SK-N-SH (cell line): ENCODE measurements around the gene TRMT61B. TPM values are rescaled to one million over a fixed set of nuclear protein-coding genes. Genes with fewer than 3 reads are reported as not detected.

Experiments
- CTCF ChIA-PET: fragments of 300-600, 350-600 bp; formaldehyde crosslinking; extraction: SDS; loops from one replicate; lab custom pipeline; 2021; lab: Yijun Ruan, JAX
- POLR2A ChIA-PET: fragments of 350-600 bp; sonication (Branson Sonifier 250); formaldehyde crosslinking; extraction: SDS; loops from one replicate; lab custom pipeline; 2020; ENCODE audit warnings: antibody characterized with exemption, inconsistent platforms; lab: Yijun Ruan, JAX
- DNase-seq: peaks from one replicate; pipeline ENCODE4 v3.0.0; 2012
- H2AFZ ChIP-seq: fragments of 200-600 bp; sonication (generic); 2 replicates; pipeline ENCODE4 v1.8.1; 2016; ENCODE audit warnings: antibody characterized with exemption, mild to moderate bottlenecking, low read depth
- H3F3A ChIP-seq: fragments of 200-600 bp; sonication (generic); replicated peaks from 2 replicates; pipeline ENCODE3; 2016; ENCODE audit warnings: antibody characterized with exemption, mild to moderate bottlenecking; ENCODE audit not compliant: insufficient read depth
- H3K27ac ChIP-seq, 2 experiments: fragments of 200-500 bp in 1 of 2; fragments of 200-600 bp in 1 of 2; sonication (Bioruptor generic) in 1 of 2; sonication (generic), shearing (Covaris generic) in 1 of 2; 2 replicates each; pipeline versions ENCODE4 v1.5.1 to v1.6.1; 2014 to 2016; ENCODE audit warnings: low read depth in 2 of 2, inconsistent platforms in 1 of 2, low read length in 1 of 2, mild to moderate bottlenecking in 1 of 2, mixed read lengths in 1 of 2
- H3K27me3 ChIP-seq: fragments of 200-600 bp; sonication (generic), shearing (Covaris generic); 2 replicates; pipeline ENCODE4 v1.6.1; 2016; ENCODE audit warnings: mixed run types; ENCODE audit not compliant: insufficient read depth
- H3K36me3 ChIP-seq, 2 experiments: fragments of 200-500 bp in 1 of 2; fragments of 200-600 bp in 1 of 2; sonication (Bioruptor generic) in 1 of 2; sonication (generic) in 1 of 2; replicated peaks in 1 of 2; 2 replicates each; pipeline versions ENCODE3 to v1.5.1; 2014 to 2016; ENCODE audit warnings: low read length in 1 of 2, mild to moderate bottlenecking in 1 of 2; ENCODE audit not compliant: insufficient read depth in 2 of 2, control insufficient read depth in 1 of 2
- H3K4me1 ChIP-seq, 2 experiments: fragments of 200-500 bp in 1 of 2; fragments of 200-600 bp in 1 of 2; sonication (Bioruptor generic) in 1 of 2; sonication (generic), shearing (Covaris generic) in 1 of 2; 2 replicates each; pipeline versions ENCODE4 v1.5.1 to v1.6.1; 2014 to 2016; ENCODE audit warnings: low read depth in 1 of 2, low read length in 1 of 2, mixed run types in 1 of 2; ENCODE audit not compliant: insufficient read depth in 2 of 2, control insufficient read depth in 1 of 2
- H3K4me2 ChIP-seq: fragments of 200-600 bp; sonication (generic), shearing (Covaris generic); 2 replicates; pipeline ENCODE4 v1.6.1; 2017; ENCODE audit warnings: mixed run types
- H3K4me3 ChIP-seq, 2 experiments: fragments of 200-500 bp in 1 of 2; fragments of 200-600 bp in 1 of 2; sonication (Bioruptor generic) in 1 of 2; sonication (generic), shearing (Covaris generic) in 1 of 2; 2 replicates each; pipeline versions ENCODE4 v1.5.1 to v1.8.1; 2014 to 2016; ENCODE audit warnings: low read depth in 2 of 2, inconsistent platforms in 1 of 2, low read length in 1 of 2, mild to moderate bottlenecking in 1 of 2, mixed read lengths in 1 of 2, moderate library complexity in 1 of 2
- H3K79me2 ChIP-seq: fragments of 200-600 bp; sonication (generic); 2 replicates; pipeline ENCODE4 v1.8.1; 2017; ENCODE audit warnings: mild to moderate bottlenecking; ENCODE audit not compliant: insufficient read depth
- H3K9ac ChIP-seq: fragments of 200-600 bp; sonication (generic); 2 replicates; pipeline ENCODE4 v1.6.1; 2017; ENCODE audit warnings: mixed run types
- H3K9me2 ChIP-seq: fragments of 200-600 bp; sonication (generic); 2 replicates; pipeline ENCODE4 v1.6.1; 2017; ENCODE audit warnings: mixed run types
- H3K9me3 ChIP-seq: fragments of 200-600 bp; sonication (generic); 2 replicates; pipeline ENCODE4 v1.6.1; 2017; ENCODE audit warnings: mixed run types, mild to moderate bottlenecking, moderate library complexity
- H4K20me1 ChIP-seq: fragments of 200-600 bp; sonication (generic); 2 replicates; pipeline ENCODE4 v1.6.1; 2017; ENCODE audit warnings: mild to moderate bottlenecking, mixed run types; ENCODE audit not compliant: insufficient read depth
- CHD2 ChIP-seq: fragments of 150-350 bp; IDR thresholded peaks from 2 replicates; pipeline ENCODE4 v1.6.1; 2018; ENCODE audit warnings: low read length; ENCODE audit not compliant: partially characterized antibody
- ELF1 ChIP-seq: IDR thresholded peaks from 2 replicates; pipeline ENCODE4 v1.4.0; 2012
- EZH2phosphoT487 ChIP-seq: fragments of 200-600 bp; sonication (generic); IDR thresholded peaks from 2 replicates; pipeline ENCODE4 v1.6.1; 2017; ENCODE audit warnings: low read depth, mixed run types, mild to moderate bottlenecking, antibody characterized with exemption, moderate library complexity, borderline replicate concordance
- JUND ChIP-seq: IDR thresholded peaks from 2 replicates; pipeline ENCODE4 v1.4.0; 2012
- MEF2A ChIP-seq: IDR thresholded peaks from 2 replicates; pipeline ENCODE4 v1.4.0; 2012; ENCODE audit warnings: low read depth, borderline replicate concordance
- MXI1 ChIP-seq: IDR thresholded peaks from 2 replicates; pipeline ENCODE4 v1.6.1; 2012; ENCODE audit warnings: mild to moderate bottlenecking, low read depth, low read length, improper control_type of control experiment
- RAD21 ChIP-seq: IDR thresholded peaks from 2 replicates; pipeline ENCODE4 v1.6.1; 2012; ENCODE audit warnings: mild to moderate bottlenecking, low read length
- RCOR1 ChIP-seq: fragments of 150-350 bp; IDR thresholded peaks from 2 replicates; pipeline ENCODE4 v1.6.1; 2017; ENCODE audit warnings: antibody characterized with exemption, low read length
- RFX5 ChIP-seq: IDR thresholded peaks from 2 replicates; pipeline ENCODE4 v1.6.1; 2012; ENCODE audit warnings: mild to moderate bottlenecking, improper control_type of control experiment, low read length
- TAF1 ChIP-seq: IDR thresholded peaks from 2 replicates; pipeline ENCODE4 v1.6.1; 2012; ENCODE audit warnings: low read depth, mild to moderate bottlenecking, low read length, moderate library complexity, borderline replicate concordance
- TCF12 ChIP-seq: IDR thresholded peaks from 2 replicates; pipeline ENCODE4 v1.4.0; 2012
- TEAD4 ChIP-seq: IDR thresholded peaks from 2 replicates; pipeline ENCODE4 v1.4.0; 2012; ENCODE audit warnings: mild to moderate bottlenecking, borderline replicate concordance; ENCODE audit not compliant: insufficient read depth
- YY1 ChIP-seq: IDR thresholded peaks from 2 replicates; pipeline ENCODE4 v1.4.0; 2012; ENCODE audit warnings: low read depth, mild to moderate bottlenecking
- WGBS: methylation state at CpG from one replicate; pipeline ENCODE4 v1.1.6; 2017; ENCODE audit warnings: low lambda C conversion rate; 5-methylcytosine and 5-hydroxymethylcytosine counted together
- polyA plus RNA-seq, 3 experiments: library from polyadenylated mRNA; depleted of rRNA; stranded (reverse); fragments of >200 nt; gene quantifications; 2 replicates each; pipeline ENCODE4 v1.2.3, GENCODE V29; 2012
- TF ChIP-seq, protein P1 (sequence below): IDR thresholded peaks from 2 replicates; pipeline ENCODE4 v1.6.1; 2012; ENCODE audit warnings: mild to moderate bottlenecking, low read depth, low read length, moderate library complexity
- TF ChIP-seq, protein P2 (sequence below): fragments of 150-350 bp; IDR thresholded peaks from 2 replicates; pipeline ENCODE4 v1.6.1; 2017; ENCODE audit warnings: antibody characterized with exemption, low read length, low read depth, borderline replicate concordance
- TF ChIP-seq, protein P3 (sequence below): IDR thresholded peaks from 2 replicates; pipeline ENCODE4; 2012
- TF ChIP-seq, protein P4 (sequence below): fragments of 200-600 bp; sonication (generic); IDR thresholded peaks from 2 replicates; pipeline ENCODE4 v1.6.1; 2017; ENCODE audit warnings: antibody characterized with exemption, mild to moderate bottlenecking, moderate library complexity

TRMT61B gene
- polyA plus RNA-seq, 1 of the 3 experiments (the other 2 are of a cell fraction) = 11.4 TPM

DNA sequence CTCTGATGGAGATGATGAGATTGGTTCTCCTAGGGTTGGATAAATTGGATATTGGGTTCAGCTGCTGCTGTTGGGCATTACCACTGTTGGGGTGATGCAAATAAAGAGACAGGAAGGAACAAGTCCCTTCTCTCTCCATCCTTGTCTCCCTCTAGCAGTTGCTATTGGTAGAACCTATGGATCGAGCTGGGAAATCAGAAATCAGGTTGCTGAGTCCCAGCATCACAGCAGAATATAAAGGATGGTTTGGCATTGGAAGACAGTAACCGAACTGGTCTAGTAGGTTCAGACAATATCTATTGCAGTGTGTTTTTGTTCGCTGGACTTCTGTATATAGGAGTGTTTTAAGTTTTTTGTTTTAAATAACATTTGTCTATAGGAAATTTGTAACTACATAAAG, 32.5 kb upstream of the TRMT61B start:
- H3K79me2 ChIP-seq = peaks cover 100% of the 10 kb centered on the region
- H3K27ac ChIP-seq = no peak overlapping the region
- H3K4me1 ChIP-seq = peaks cover 9 to 11% of the 10 kb centered on the region in 2 experiments; a peak in 3 of 4 replicates
- no peaks in the 10 kb centered on the region for H3K27me3 ChIP-seq
- H3K36me3 ChIP-seq = peaks cover 35 to 46% of the 10 kb centered on the region in 2 experiments
- TF ChIP-seq RCOR1 (no peak), RFX5 (no peak), YY1 (no peak), ELF1 (no peak)
- TF ChIP-seq, protein P1, sequence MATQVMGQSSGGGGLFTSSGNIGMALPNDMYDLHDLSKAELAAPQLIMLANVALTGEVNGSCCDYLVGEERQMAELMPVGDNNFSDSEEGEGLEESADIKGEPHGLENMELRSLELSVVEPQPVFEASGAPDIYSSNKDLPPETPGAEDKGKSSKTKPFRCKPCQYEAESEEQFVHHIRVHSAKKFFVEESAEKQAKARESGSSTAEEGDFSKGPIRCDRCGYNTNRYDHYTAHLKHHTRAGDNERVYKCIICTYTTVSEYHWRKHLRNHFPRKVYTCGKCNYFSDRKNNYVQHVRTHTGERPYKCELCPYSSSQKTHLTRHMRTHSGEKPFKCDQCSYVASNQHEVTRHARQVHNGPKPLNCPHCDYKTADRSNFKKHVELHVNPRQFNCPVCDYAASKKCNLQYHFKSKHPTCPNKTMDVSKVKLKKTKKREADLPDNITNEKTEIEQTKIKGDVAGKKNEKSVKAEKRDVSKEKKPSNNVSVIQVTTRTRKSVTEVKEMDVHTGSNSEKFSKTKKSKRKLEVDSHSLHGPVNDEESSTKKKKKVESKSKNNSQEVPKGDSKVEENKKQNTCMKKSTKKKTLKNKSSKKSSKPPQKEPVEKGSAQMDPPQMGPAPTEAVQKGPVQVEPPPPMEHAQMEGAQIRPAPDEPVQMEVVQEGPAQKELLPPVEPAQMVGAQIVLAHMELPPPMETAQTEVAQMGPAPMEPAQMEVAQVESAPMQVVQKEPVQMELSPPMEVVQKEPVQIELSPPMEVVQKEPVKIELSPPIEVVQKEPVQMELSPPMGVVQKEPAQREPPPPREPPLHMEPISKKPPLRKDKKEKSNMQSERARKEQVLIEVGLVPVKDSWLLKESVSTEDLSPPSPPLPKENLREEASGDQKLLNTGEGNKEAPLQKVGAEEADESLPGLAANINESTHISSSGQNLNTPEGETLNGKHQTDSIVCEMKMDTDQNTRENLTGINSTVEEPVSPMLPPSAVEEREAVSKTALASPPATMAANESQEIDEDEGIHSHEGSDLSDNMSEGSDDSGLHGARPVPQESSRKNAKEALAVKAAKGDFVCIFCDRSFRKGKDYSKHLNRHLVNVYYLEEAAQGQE = no peak
- TF ChIP-seq, protein P2, sequence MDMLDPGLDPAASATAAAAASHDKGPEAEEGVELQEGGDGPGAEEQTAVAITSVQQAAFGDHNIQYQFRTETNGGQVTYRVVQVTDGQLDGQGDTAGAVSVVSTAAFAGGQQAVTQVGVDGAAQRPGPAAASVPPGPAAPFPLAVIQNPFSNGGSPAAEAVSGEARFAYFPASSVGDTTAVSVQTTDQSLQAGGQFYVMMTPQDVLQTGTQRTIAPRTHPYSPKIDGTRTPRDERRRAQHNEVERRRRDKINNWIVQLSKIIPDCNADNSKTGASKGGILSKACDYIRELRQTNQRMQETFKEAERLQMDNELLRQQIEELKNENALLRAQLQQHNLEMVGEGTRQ = no peak
- H3K9ac ChIP-seq = no peak overlapping the region
- no peak overlapping the region for H3K4me3 ChIP-seq
- H3K4me2 ChIP-seq = no peak overlapping the region
- H4K20me1 ChIP-seq = peaks cover 94% of the 10 kb centered on the region
- no peak for DNase-seq
- WGBS = 93% methylated on average over 3 of the region's 3 CpGs
- CTCF ChIA-PET = interaction anchor here (0.8 kb wide), 1 partner anchor 1204 kb away, joined by 3 read pairs; no protein-coding TSS in a partner anchor
- no peaks in the 10 kb centered on the region for H3K9me3 ChIP-seq
- H2AFZ ChIP-seq = no peak overlapping the region
- no peaks in the 10 kb centered on the region for H3K9me2 ChIP-seq
- peaks cover 5% of the 10 kb centered on the region for H3F3A ChIP-seq
- POLR2A ChIA-PET = no interaction called here

DNA sequence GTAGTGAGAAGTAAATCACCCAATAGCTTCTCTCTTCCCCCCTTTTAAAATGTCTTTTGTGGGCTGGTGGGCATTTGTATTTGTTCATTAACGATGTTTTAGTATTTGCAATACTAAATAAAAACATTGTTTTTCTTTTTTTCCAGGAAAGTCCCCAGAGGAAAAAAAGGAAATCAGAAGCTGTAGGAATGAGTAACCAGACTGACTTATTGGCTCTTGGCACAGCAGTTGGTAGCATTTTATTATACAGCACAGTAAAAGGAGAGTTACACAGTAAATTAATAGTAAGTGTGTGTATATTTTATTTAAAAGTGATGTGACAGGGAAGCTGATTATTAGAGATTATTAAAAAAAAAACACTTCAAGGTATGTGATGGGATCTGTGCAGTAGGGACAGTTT, 31.7 kb upstream of the TRMT61B start:
- Histone ChIP-seq H3K9ac (no peak overlapping the region), H3K9me2 (no peaks in the 10 kb centered on the region), H3K9me3 (no peaks in the 10 kb centered on the region), H3K4me2 (no peak overlapping the region), H3K36me3 (peaks cover 32 to 48% of the 10 kb centered on the region in 2 experiments), H3K27me3 (no peaks in the 10 kb centered on the region), H2AFZ (no peak overlapping the region), H3K27ac (no peak overlapping the region), H3K4me3 (no peak overlapping the region), H3K4me1 (peaks cover 14 to 19% of the 10 kb centered on the region in 2 experiments; a peak in 3 of 4 replicates), H3F3A (peaks cover 5% of the 10 kb centered on the region), H4K20me1 (peaks cover 98% of the 10 kb centered on the region), H3K79me2 (peaks cover 100% of the 10 kb centered on the region)
- 95% methylated on average over 1 of the region's 1 CpG for WGBS
- POLR2A ChIA-PET = no interaction called here
- CTCF ChIA-PET = interaction anchor here (0.7 to 1.2 kb wide), 2 partner anchors 8 to 373 kb away, joined by 3 read pairs; no protein-coding TSS in a partner anchor
- DNase-seq = no peak
- TF ChIP-seq TAF1 (no peak), MXI1 (no peak), RAD21 (no peak), CHD2 (no peak), TEAD4 (no peak), EZH2phosphoT487 (no peak), MEF2A (no peak), JUND (no peak), TCF12 (no peak)
- TF ChIP-seq, protein P1 = no peak
- TF ChIP-seq, protein P3, sequence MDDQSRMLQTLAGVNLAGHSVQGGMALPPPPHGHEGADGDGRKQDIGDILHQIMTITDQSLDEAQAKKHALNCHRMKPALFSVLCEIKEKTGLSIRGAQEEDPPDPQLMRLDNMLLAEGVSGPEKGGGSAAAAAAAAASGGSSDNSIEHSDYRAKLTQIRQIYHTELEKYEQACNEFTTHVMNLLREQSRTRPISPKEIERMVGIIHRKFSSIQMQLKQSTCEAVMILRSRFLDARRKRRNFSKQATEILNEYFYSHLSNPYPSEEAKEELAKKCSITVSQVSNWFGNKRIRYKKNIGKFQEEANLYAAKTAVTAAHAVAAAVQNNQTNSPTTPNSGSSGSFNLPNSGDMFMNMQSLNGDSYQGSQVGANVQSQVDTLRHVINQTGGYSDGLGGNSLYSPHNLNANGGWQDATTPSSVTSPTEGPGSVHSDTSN = no peak
- TF ChIP-seq, protein P4, sequence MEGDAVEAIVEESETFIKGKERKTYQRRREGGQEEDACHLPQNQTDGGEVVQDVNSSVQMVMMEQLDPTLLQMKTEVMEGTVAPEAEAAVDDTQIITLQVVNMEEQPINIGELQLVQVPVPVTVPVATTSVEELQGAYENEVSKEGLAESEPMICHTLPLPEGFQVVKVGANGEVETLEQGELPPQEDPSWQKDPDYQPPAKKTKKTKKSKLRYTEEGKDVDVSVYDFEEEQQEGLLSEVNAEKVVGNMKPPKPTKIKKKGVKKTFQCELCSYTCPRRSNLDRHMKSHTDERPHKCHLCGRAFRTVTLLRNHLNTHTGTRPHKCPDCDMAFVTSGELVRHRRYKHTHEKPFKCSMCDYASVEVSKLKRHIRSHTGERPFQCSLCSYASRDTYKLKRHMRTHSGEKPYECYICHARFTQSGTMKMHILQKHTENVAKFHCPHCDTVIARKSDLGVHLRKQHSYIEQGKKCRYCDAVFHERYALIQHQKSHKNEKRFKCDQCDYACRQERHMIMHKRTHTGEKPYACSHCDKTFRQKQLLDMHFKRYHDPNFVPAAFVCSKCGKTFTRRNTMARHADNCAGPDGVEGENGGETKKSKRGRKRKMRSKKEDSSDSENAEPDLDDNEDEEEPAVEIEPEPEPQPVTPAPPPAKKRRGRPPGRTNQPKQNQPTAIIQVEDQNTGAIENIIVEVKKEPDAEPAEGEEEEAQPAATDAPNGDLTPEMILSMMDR = no peak
